IMR-90 (cell line): Measurements from ENCODE around the gene ASPG. TPM values are rescaled to one million over a fixed set of nuclear protein-coding genes. Genes with fewer than 3 reads are reported as not detected.

Experiments used
- ATAC-seq: fragments of 200-7000 bp; cut with Tn5 transposase; 2 replicates; pipeline ENCODE4 v1.9.1; 2020; ENCODE audit warnings: low read depth, mild to moderate bottlenecking, moderate library complexity
- BruUV-seq: library from RNA; stranded (reverse); fragments of 400-500 nt; replicated peaks from 2 replicates; lab custom pipeline; 2021; lab: Mats Ljungman, UMichigan
- CTCF ChIA-PET: fragments of 300-600 bp; formaldehyde crosslinking; extraction: SDS; loops from one replicate; lab custom pipeline; 2021; ENCODE audit warnings: antibody characterized with exemption; lab: Yijun Ruan, JAX
- POLR2A ChIA-PET: fragments of 300-600 bp; sonication (Branson Sonifier 250); formaldehyde crosslinking; loops from one replicate; lab custom pipeline; 2022; ENCODE audit warnings: antibody characterized with exemption; ENCODE audit not compliant: unreplicated experiment; lab: Charles Lee
- DNase-seq: peaks from one replicate; pipeline ENCODE4 v3.0.0; 2013
- H2AFZ ChIP-seq: replicated peaks from 2 replicates; pipeline ENCODE3; 2013; ENCODE audit warnings: low read length, mild to moderate bottlenecking; ENCODE audit not compliant: poor library complexity
- H2AK5ac ChIP-seq: 2 replicates; pipeline ENCODE4 v1.6.1; 2013; ENCODE audit warnings: low read depth, low read length, inconsistent platforms
- H2AK9ac ChIP-seq: replicated peaks from 2 replicates; pipeline ENCODE3; 2013; ENCODE audit warnings: mild to moderate bottlenecking, low read depth, low read length, moderate library complexity; ENCODE audit not compliant: poor library complexity
- H2BK120ac ChIP-seq: 2 replicates; pipeline ENCODE4 v1.6.1; 2013; ENCODE audit warnings: low read depth, low read length, inconsistent platforms
- H2BK15ac ChIP-seq: 3 replicates; pipeline ENCODE4 v1.6.1; 2013; ENCODE audit warnings: low read depth, low read length, inconsistent platforms
- H2BK20ac ChIP-seq: 2 replicates; pipeline ENCODE4 v1.6.1; 2013; ENCODE audit warnings: low read depth, mild to moderate bottlenecking, inconsistent platforms, low read length, moderate library complexity
- H2BK5ac ChIP-seq: 2 replicates; pipeline ENCODE4 v1.6.1; 2013; ENCODE audit warnings: mild to moderate bottlenecking, low read depth, low read length, inconsistent platforms; ENCODE audit not compliant: poor library complexity, severe bottlenecking
- H3K14ac ChIP-seq: replicated peaks from 2 replicates; pipeline ENCODE4 v1.6.1; 2013; ENCODE audit warnings: low read depth, low read length, inconsistent platforms
- H3K18ac ChIP-seq: 2 replicates; pipeline ENCODE4 v1.6.1; 2013; ENCODE audit warnings: low read depth, low read length, control low read depth
- H3K23ac ChIP-seq: 2 replicates; pipeline ENCODE4 v1.6.1; 2013; ENCODE audit warnings: low read depth, low read length, inconsistent platforms
- H3K27ac ChIP-seq: 2 replicates; pipeline ENCODE4 v1.5.1; 2013; ENCODE audit warnings: mild to moderate bottlenecking, control low read depth, low read length; ENCODE audit not compliant: insufficient read depth
- H3K27me3 ChIP-seq: 2 replicates; pipeline ENCODE4 v1.6.1; 2013; ENCODE audit warnings: low read length; ENCODE audit not compliant: control insufficient read depth, insufficient read depth
- H3K36me3 ChIP-seq: 2 replicates; pipeline ENCODE4 v1.6.1; 2013; ENCODE audit warnings: low read length, mixed read lengths; ENCODE audit not compliant: control insufficient read depth, insufficient read depth
- H3K4ac ChIP-seq: 2 replicates; pipeline ENCODE4 v1.6.1; 2013; ENCODE audit warnings: low read depth, low read length, inconsistent platforms
- H3K4me1 ChIP-seq: 2 replicates; pipeline ENCODE4 v1.6.1; 2013; ENCODE audit warnings: low read length, mixed read lengths; ENCODE audit not compliant: control insufficient read depth, insufficient read depth
- H3K4me2 ChIP-seq: 2 replicates; pipeline ENCODE4 v1.6.1; 2013; ENCODE audit warnings: low read depth, mild to moderate bottlenecking, control low read depth, low read length, moderate library complexity
- H3K4me3 ChIP-seq: 2 replicates; pipeline ENCODE4 v1.5.1; 2013; ENCODE audit warnings: low read depth, mild to moderate bottlenecking, control low read depth, low read length, moderate library complexity; ENCODE audit not compliant: insufficient read depth
- H3K56ac ChIP-seq: 2 replicates; pipeline ENCODE4 v1.6.1; 2013; ENCODE audit warnings: low read length, inconsistent platforms; ENCODE audit not compliant: insufficient read depth; ENCODE audit errors: extremely low read depth
- H3K79me1 ChIP-seq, 2 experiments: 2 replicates each; pipeline ENCODE4 v1.6.1; 2013; ENCODE audit warnings: low read length in 2 of 2, inconsistent platforms in 1 of 2, low read depth in 1 of 2
- H3K9ac ChIP-seq: 2 replicates; pipeline ENCODE4 v1.6.1; 2013; ENCODE audit warnings: low read depth, low read length, control low read depth
- H3K9me1 ChIP-seq: 2 replicates; pipeline ENCODE4 v1.6.1; 2013; ENCODE audit warnings: low read length, inconsistent platforms; ENCODE audit not compliant: insufficient read depth
- H3K9me3 ChIP-seq: 2 replicates; pipeline ENCODE4 v1.6.1; 2013; ENCODE audit warnings: low read length; ENCODE audit not compliant: control insufficient read depth, insufficient read depth
- H4K20me1 ChIP-seq: 2 replicates; pipeline ENCODE4 v1.6.1; 2013; ENCODE audit warnings: low read length, inconsistent platforms; ENCODE audit not compliant: insufficient read depth
- H4K5ac ChIP-seq: 2 replicates; pipeline ENCODE4 v1.6.1; 2013; ENCODE audit warnings: mild to moderate bottlenecking, low read depth, low read length, control low read depth
- H4K8ac ChIP-seq, 2 experiments: 2 replicates each; pipeline ENCODE4 v1.6.1; 2013; ENCODE audit warnings: low read depth in 2 of 2, low read length in 2 of 2, control low read depth in 1 of 2, inconsistent platforms in 1 of 2
- H4K91ac ChIP-seq: 2 replicates; pipeline ENCODE4 v1.6.1; 2013; ENCODE audit warnings: low read depth, low read length, inconsistent platforms; ENCODE audit not compliant: insufficient read depth
- ELK1 ChIP-seq: fragments of 150-350 bp; IDR thresholded peaks from 2 replicates; pipeline ENCODE4 v1.6.1; 2016; ENCODE audit warnings: low read depth, mild to moderate bottlenecking, low read length, moderate library complexity, borderline replicate concordance
- WGBS, 2 experiments: methylation state at CpG; one replicate each; pipeline versions ENCODE4 v1.1.5 to v1.1.7; 2013; ENCODE audit warnings: missing lambda C conversion rate in 2 of 2; ENCODE audit not compliant: insufficient read length in 1 of 2; ENCODE audit errors: extremely low coverage in 2 of 2; 5-methylcytosine and 5-hydroxymethylcytosine counted together
- dilution Hi-C: fragments of 300-500 bp; cut with HindIII; formaldehyde crosslinking; loops from one replicate; pipeline ENCODE4 v1.14.3; 2018; ENCODE audit warnings: low sequenced_read_pairs; ENCODE audit not compliant: unreplicated experiment
- in situ Hi-C: fragments of 300-500 bp; cut with MboI; formaldehyde crosslinking; loops from 3 replicates; pipeline ENCODE4 v1.14.3; 2019; ENCODE audit warnings: low sequenced_read_pairs, inconsistent platforms, mixed read lengths
- intact Hi-C: fragments of 100-400 bp; cut with micrococcal nuclease; formaldehyde crosslinking; loops from 2 replicates; pipeline ENCODE4 v1.10.0; 2022
- polyA plus RNA-seq, 3 experiments: library from polyadenylated mRNA; depleted of rRNA; stranded (reverse); fragments of >200 nt; gene quantifications; 2 replicates each; pipeline ENCODE4 v1.2.3, GENCODE V29; 2012; ENCODE audit warnings: low replicate concordance in 1 of 3
- total RNA-seq: library from RNA; depleted of rRNA; stranded (reverse); fragments of >200 nt; gene quantifications from 2 replicates; pipeline ENCODE4 v1.2.3, GENCODE V29; 2012

Gene ASPG
- total and polyA plus RNA-seq, 2 of the 4 experiments (the other 2 are of a cell fraction) = not detected

DNA sequence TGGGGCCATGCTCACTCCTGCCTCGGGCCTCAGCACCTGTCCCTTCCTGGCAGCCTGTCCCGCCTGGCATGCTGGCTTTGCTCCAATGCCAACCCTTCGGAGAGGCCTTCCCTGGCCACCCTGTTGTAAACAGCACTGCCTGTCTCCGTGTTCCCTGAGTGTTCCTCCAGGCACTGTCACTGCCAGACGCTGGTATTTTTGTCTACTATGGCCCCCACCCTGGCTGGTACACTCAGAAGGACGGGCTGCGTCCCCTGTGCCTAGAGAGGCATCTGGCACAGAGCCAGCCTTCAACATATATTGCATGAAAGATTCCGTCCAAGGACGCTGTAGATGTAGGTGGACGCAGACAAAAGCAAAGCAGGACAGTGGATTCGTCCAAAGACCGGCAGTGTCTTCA is 2.7 kb upstream of the ASPG start:
- BruUV-seq = no TSS peak
- in situ Hi-C loops = loop anchor here (25.0 kb wide), 2 partner anchors 479 to 554 kb away; no protein-coding TSS in a partner anchor
- H3K9ac ChIP-seq = no peak overlapping the region
- no peak overlapping the region for H4K8ac ChIP-seq
- ATAC-seq (no peak), DNase-seq (no peak)
- no peak overlapping the region for H2AFZ ChIP-seq
- WGBS, 2 experiments = 54% methylated on average over 7 of the region's 12 CpGs; no CpG with 5 or more reads in 1 of the 2 experiments
- H3K27me3 ChIP-seq = peaks cover 4% of the 10 kb centered on the region
- no peak overlapping the region for H3K4me2 ChIP-seq
- H4K20me1 ChIP-seq = no peaks in the 10 kb centered on the region
- H3K23ac ChIP-seq = no peak overlapping the region
- CTCF ChIA-PET = no interaction called here
- no peak overlapping the region for H3K4me3 ChIP-seq
- no peak overlapping the region for H2BK120ac ChIP-seq
- no peak overlapping the region for H2BK20ac ChIP-seq
- intact Hi-C loops = no loop called here
- H3K27ac ChIP-seq = no peak overlapping the region
- no peaks in the 10 kb centered on the region for H3K9me3 ChIP-seq
- H2AK5ac ChIP-seq = no peak overlapping the region
- dilution Hi-C loops = no loop called here
- H3K79me1 ChIP-seq = no peaks in the 10 kb centered on the region
- H2BK15ac ChIP-seq = no peak overlapping the region
- no peak overlapping the region for H4K91ac ChIP-seq
- H3K18ac ChIP-seq = no peak overlapping the region
- H2AK9ac ChIP-seq = no peak overlapping the region
- no peak for TF ChIP-seq ELK1
- no peak overlapping the region for H4K5ac ChIP-seq
- POLR2A ChIA-PET = no interaction called here
- H3K9me1 ChIP-seq = no peaks in the 10 kb centered on the region
- H3K14ac ChIP-seq = no peak overlapping the region
- H3K4me1 ChIP-seq = no peaks in the 10 kb centered on the region
- H3K4ac ChIP-seq = no peak overlapping the region
- H2BK5ac ChIP-seq = no peak overlapping the region
- H3K56ac ChIP-seq = no peak overlapping the region
- no peaks in the 10 kb centered on the region for H3K36me3 ChIP-seq
